GM19238 (cell line): Measurements from ENCODE around the gene FAM193A.
"Not testable (repeated sequence)": the region's sequence is repeated elsewhere in the genome, so short reads cannot be mapped to it uniquely, and the experiment has no call there.

ENCODE experiments used
- DNase-seq: peaks from one replicate; pipeline ENCODE4 v3.0.0; 2011; ENCODE audit warnings: low spot score; ENCODE audit not compliant: insufficient read length

The FAM193A gene

DNA sequence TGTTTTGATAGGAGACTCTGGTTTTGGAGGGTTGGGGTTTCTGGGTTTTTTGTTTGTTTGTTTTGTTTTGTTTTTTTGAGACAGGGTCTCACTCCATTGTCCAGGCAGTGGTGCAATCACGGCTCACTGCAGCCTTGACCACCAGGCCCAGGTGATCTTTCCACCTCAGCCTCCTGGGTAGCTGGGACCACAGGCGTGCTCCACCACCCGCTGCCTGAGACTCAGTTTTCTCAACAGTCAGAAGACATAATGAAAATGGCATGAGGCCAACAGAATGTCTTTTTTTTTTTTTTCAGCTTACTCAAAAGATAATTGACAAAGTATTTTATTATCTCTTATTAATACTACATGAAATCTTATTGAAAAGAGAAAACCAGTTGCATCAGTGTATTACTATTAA, 187.3 kb downstream of the FAM193A start:
- no peak for DNase-seq

- no peak for DNase-seq
These were observed 188.9 kb downstream of the FAM193A start for GRCh38 chr4:2725380-2725779.

DNA sequence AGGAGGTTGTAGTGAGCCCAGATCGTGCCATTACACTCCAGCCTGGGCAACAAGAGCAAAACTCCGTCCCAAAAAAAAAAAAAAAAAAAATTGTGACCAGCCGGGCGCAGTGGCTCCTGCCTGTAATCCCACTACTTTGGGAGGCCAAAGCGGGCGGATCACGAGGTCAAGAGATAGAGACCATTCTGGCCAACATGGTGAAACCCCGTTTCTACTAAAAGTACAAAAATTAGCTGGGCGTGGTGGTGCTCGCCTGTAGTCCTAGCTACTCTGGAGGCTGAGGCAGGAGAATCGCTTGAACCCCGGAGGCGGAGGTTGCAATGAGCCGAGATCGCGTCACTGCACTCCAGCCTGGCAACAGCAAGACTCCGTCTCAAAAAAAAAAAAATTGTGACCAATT, 190.4 kb downstream of the FAM193A start:
- not testable (repeated sequence) for DNase-seq

- no peak for DNase-seq
These were observed 191.8 kb downstream of the FAM193A start for GRCh38 chr4:2728221-2728620.

DNA sequence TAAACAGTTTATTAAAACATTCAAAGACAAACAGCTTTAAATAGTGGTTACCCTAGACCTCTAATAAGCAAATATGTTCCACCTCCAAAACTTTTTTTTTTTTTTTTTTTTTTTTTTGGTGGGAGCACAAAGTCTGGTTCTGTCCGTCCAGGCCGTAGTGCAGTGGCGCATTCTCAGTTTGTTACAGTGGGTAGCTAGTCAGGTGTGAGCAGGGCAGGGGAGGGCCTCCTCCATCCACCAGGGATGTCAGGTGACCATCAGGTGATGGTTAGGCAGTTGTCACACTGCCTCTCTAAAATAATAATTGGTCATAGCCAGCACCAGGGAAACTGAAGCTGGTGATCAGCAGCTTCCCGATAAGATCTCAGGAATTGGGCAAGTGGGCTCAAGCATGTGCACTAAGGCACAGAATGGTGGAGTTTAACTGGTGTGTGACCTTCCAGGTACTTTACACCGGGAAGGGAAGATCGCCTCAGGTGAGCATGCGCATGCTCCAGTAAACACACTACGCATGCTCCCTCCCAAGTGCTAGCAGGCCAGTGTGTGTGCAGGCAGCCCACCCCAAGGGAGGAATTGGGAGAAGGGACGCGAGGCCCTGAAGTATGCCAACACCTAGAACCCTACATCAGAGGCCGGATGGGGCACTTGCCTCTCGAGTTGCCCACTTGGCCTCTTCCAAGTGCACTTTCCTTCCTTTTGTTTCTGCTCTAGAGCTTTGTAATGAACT, 192.5 kb downstream of the FAM193A start:
- DNase-seq: no peak

DNA sequence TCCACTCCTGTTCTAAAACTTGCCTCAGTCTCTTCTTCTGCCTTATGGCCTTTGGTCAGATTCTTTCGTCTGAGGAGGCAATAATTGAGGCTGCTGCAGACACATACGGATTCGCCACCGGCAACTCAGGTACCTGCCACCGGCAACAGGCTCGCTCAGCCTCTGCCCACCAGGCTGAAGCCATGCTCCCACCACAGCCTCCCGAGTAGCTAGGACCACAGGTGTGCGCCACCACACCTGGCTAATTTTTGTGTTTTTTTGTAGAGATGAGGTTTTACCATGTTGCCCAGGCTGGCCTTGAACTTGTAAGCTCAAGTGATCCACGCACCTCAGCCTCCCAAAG, 193.1 kb downstream of the FAM193A start:
- no peak for DNase-seq

DNA sequence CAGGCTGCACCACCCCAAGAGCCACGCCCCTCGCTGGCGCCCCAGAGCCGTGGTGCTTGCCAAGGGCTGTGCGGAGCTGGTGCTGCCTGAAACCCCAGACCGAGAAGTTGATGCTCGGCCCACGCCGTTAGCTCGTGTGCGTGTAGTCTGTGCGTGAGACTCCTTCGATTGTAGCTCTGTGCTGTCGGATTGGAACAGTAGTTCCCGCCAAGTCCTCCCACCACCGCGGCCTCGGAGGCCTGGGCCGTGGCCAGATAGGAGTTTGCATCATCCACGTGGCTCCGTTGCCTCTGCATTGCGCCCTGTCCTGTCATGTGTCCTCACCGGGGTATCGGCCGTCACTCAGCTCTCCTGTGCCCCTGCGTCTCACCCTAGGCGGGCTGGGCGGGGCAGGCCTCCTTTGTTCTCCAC, 195.5 kb downstream of the FAM193A start:
- no peak for DNase-seq

DNA sequence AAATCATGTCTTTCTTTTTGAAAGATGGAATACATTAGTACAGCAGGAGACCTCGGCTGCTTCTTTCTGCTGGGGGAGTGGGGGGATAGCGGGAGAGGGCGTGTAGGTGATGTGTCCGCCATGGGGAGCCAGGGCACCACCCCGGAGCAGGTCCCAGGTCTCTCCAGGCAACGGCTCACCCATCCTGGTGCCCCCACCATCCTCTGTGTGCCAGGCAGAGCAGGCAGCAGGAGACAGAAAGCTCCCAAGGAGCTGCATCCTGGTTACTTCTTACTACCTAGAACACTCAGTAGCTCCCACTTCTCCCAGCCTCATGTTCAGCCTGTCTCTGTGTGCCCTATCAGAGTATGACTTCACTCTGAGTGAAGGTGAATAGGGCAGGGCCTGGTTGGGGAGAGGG, 196.1 kb downstream of the FAM193A start:
- no peak for DNase-seq

DNA sequence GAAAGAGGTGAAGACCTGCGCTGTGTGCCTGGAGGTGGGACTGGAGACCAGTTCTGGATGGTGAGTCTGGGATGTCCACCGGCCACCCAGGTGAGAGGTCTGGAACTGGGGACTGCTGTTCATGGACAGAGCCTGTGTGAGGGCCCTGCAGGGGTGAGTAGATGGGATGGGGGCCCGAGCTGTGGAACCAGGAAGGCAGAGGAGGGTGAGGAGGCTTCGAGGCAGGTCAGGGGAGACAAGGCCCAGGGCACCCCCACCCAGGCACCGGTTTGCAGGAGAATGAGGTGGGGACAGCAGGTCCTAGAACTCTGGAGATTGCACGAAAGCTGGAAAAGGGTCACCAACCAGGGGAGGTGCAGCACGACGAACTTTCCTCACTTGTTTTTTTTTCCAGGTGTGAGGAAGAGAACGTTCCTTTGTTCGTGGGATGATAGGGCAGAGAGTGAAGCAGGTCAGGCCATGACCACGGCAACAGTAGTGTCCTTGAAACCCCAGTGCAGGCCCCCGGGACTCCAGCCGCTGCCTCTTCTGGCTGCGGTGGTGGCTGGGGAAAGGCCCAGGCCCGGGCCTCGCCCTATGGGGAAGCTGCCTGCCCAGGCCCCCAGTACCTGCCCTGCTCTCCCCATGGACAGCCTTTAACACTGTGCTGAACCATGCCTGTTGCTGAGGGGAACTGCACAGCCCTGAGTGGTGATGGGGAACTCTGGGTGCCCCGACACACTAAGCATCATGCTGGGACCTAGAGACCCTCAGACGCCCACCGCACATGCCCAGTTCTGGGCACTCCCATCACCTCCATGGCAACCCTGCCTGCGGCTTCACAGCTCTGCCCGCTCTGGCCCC, 196.8 kb downstream of the FAM193A start:
- no peak for DNase-seq

DNA sequence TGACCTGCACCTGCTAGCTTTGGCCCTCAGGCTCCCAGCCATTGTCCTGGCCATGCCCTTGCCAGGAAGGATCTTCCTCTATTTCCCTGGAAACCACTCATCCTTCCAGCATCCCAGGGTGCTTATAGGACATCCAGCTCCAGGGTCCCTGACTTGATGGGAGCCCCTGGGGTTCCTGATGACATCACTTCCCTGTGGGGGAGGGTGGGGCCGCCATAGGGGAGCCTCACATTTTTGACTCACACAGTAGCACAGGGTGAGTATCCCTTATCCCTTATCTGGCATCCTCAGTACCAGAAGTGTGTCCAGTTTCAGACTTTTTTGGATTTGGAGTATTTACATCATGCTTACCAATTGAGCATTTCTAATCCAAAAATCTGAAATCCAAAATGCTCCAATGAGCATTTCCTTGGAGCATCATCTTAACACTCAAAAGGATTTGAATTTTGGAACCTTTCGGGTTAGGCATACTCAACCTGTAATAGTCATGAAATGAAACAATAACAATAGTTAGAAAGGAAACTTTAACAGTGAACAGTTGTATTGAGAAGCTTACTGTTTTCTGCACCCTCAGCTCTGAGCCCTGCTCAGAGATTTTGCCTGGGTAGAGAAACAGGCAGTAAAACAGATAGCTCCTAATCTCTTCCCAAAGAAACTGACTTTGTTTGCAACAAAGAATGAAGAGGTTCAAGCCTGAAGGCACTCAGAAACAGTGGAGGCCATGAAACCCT, 197.6 kb downstream of the FAM193A start:
- DNase-seq: no peak

DNA sequence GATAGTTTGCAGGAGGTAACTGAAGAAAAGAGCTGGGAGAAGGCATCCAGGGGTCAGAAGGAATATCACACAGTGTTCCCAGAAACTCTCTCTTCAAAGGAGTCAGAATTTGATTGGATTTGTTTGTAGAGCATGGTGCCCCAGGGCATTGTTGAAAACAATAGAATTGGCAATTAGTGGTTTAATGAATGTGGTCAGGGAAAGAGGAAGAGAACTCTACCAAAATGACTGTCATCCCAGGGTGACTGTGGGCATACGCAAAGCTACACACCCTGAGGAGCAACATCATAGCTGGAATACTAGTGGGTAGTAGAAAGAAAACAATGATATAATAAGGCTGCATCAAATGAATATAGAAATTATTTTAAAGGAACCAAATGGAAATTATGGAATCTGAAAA, 198.2 kb downstream of the FAM193A start:
- DNase-seq: no peak

GRCh38 chr4:2735869-2736268, 199.4 kb downstream of the FAM193A start:
- no peak for DNase-seq

- DNase-seq: not testable (repeated sequence)
These were observed 201.8 kb downstream of the FAM193A start for GRCh38 chr4:2738296-2738695.

- no peak for DNase-seq
These were observed 205.2 kb downstream of the FAM193A start for GRCh38 chr4:2741626-2742025.

DNA sequence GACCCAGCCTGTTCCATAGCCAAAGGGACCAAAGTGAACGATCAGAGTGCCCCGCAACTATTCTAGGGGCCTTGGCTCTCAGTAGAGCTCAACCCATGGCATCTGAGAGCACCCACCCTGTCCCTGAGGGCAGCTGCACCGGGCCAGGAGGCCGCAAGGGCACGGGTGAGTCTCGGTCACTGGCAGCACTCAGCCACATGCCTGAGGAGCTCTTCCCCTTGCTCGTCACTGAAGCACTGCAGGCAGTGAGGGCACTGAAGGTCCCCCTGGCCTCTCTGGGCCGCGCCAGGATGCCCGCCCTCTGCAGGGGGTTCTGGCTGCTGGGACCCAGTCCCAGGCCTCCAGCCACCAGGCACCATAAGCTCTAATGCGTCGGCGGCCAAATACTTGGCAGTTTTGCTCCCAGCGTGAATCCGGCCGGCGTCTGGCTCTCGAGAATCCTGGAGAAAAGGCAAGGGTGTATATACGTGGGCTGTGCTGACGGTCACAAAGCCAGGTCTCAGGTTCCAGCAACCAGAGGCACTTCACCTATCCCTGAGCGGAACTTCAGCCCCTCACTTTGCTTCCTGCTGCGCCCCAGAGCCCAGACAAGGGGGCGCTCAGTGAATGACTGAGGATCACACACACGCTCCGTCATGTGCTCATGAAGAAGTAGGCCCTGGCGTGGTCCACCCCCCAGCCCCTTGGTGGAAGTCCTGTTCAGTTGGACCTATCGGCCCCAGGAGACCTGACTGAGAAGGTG, 205.8 kb downstream of the FAM193A start:
- no peak for DNase-seq

- no peak for DNase-seq
These were observed 206.5 kb downstream of the FAM193A start for GRCh38 chr4:2742823-2743517.

GRCh38 chr4:2743518-2744445, 207.3 kb downstream of the FAM193A start:
- no peak for DNase-seq

GRCh38 chr4:2744576-2745270, 208.3 kb downstream of the FAM193A start:
- no peak for DNase-seq

DNA sequence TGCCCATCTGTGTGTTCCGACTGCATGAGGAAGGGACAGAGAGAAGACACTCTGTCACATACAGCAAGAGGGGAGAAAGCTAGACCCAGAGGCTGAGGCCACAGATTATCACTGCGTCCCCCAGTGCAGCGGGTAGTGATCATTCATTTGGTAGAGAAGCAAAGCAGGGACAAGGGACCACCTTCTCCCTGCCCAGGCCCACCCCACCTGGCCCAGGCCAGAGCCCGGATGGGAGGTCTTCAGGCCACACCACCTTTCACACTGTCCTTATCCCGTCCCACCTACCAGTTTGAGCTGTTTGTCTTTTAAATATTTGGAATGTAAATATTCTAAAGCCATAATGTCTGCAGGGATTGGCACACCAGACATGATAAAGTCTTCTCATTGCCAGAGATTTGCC, 209.1 kb downstream of the FAM193A start:
- no peak for DNase-seq
